ENCODE measurements around the gene BCL11A.
"Not testable (repeated sequence)": the region's sequence is repeated elsewhere in the genome, so short reads cannot be mapped to it uniquely, and the experiment has no call there.

The BCL11A gene

GRCh38 chr2:60432035-60432601, 121.3 kb downstream of the BCL11A start:
- DNase-seq (ENCODE audit: low read depth in 2 of 2), result no peak

- DNase-seq (ENCODE audit: low read depth in 2 of 2), result no peak
These were observed 123.8 kb downstream of the BCL11A start for GRCh38 chr2:60429681-60430080.

GRCh38 chr2:60426880-60427279, 126.6 kb downstream of the BCL11A start:
- no peak for DNase-seq (ENCODE audit: low read depth in 2 of 2)

GRCh38 chr2:60426341-60426740, 127.1 kb downstream of the BCL11A start:
- no peak for DNase-seq (ENCODE audit: low read depth in 2 of 2)

GRCh38 chr2:60424233-60424632, 129.2 kb downstream of the BCL11A start:
- DNase-seq (ENCODE audit: low read depth in 2 of 2), result no peak

DNA sequence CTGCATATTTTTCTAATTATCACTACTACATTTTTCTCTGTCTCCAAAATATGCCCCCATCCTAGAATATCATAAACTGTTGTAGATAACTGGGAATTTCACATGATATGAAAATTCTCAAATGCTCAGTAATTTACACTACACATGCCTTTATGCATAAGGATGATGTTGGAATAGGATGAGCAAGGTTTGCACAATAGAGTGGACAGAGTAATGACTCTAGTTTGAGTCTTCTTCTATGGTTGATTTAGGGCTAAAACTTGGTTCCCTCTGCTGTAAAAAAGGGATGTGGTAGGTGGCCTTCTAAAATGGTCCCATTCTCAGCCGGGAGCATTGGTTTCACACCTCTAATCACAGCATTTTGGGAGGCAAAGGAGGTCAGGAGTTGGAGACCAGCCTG, 129.9 kb downstream of the BCL11A start:
- DNase-seq (ENCODE audit: low read depth in 2 of 2), result no peak

DNA sequence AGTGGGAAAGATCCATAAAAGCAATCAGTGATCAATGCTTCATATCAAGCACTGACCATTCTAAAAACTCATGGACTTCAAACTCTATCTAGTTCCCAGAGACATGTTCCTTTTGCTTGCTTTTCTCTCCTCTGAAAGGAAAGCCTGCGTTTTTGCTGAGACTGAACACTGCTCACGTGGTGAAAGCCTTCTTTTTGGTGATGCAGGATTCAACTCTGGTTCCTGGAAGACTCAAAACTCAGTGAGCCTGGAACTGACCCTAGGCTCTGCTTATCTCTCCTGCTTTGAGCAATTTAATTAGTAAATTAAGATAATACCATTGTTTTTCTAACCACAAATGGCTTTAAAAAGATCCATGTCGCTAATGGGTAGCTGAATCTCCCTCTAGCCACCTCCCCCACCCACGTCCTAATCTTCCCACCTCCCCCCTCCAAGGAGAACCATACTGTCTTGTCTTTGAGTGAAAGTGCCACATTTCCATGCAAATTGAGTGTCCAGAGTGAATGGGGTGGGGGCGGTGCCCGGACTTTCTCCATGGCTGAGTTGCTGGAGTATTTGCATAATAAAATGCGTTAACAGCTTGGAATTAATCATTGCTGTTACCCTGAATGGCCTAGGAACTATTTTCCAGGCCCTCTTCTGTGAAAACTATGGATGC, 130.5 kb downstream of the BCL11A start:
- DNase-seq (ENCODE audit: low read depth in 2 of 2), result no peak

DNA sequence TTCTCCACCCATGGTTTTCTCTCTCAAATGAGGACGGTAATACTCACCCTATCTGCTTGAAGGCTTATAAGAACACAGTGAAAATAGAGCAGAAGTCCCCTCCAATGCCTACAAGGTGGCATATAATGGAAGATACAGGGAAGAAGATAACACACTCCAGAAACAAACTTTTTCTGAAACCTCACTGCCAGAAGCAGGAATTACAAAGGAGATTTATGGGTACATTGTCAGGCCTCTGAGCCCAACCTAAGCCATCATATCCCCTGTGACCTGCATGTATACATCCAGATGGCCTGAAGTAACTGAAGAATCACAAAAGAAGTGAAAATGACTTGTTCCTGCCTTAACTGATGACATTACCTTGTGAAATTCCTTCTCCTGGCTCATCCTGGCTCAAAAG, 136.2 kb downstream of the BCL11A start:
- not testable (repeated sequence) for DNase-seq (ENCODE audit: low read depth in 2 of 2)

DNA sequence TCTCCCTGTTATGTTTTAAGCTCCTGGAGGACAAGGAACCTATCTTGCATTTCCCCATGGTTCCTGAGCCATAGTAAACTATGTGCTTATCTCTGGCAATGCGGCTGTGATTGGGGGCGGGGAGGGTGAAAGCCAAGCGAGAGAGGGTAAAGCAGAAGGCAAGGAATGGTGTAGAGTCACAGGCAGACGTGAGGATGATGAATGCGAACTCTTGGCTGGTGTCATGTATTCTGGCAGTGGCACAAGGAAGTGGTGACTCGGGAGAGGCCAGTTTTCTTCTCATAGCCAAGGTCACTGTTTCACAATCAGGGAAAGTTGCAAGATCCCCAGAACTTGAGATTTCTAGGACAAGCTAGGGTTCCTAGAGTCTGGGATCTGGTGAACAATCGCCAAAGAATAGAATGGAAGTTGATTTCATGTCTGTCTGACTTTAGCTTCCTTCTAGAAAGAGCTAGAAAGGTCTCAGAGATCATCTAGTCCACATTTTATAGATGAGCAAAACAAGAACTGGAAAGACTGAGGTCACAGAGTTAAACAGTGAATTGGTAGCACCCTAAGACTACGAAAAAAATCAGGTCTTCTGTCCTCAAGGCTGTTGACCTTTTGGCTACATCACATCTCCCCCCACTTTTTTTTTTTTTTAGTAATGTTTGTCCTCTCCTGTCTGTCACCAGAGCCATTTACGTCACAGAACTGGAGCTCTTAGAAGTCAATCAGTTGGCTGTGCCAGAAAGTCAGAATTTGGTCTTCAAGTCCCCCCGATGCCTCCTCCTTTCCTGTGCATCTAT, 137.0 kb downstream of the BCL11A start:
- no peak for DNase-seq (ENCODE audit: low read depth in 2 of 2)

GRCh38 chr2:60415814-60416213, 137.6 kb downstream of the BCL11A start:
- no peak for DNase-seq (ENCODE audit: low read depth in 2 of 2)

GRCh38 chr2:60414495-60415138, 138.8 kb downstream of the BCL11A start:
- no peak for DNase-seq (ENCODE audit: low read depth in 2 of 2)

DNA sequence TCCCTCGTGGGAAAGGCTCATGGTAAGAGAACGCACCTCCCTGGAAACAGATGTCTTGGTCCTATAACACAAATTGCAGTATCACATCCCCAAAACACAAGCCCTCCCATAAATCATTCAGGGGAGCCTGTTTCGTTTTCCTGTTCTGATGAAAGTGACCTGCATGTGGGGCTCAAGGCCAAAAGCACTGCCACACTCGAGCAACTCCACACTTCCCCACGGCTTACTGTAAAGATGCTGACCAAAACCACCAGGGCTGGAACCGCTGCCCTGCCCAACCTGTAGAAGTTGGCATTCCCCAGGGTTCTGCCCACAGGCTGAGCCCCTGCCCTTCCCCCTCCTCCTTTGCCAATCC, 139.7 kb downstream of the BCL11A start:
- DNase-seq (ENCODE audit: low read depth in 2 of 2), result no peak

GRCh38 chr2:60413069-60413813, 140.2 kb downstream of the BCL11A start:
- DNase-seq (ENCODE audit: low read depth in 2 of 2), result no peak

DNA sequence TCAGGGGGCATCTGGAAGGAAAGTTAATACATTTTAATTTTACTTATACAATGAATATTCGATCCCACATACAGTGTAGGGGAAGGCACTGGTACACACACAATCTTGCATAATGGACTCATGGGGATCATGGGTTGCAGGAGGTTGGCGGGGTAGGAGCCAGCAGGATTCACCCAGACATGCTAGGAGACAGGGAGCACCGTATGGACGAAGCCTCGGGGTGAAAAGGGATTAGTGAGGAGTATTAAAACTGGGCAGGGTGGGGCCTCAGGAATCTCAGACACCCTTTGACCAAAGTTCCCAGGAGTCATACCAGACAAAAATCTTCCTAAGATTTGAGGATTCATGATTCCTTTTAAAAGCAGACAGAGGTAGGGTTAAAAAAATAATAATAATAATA, 140.8 kb downstream of the BCL11A start:
- DNase-seq (ENCODE audit: low read depth in 2 of 2), result no peak

- DNase-seq (ENCODE audit: low read depth in 2 of 2), result no peak
These were observed 141.4 kb downstream of the BCL11A start for GRCh38 chr2:60412027-60412426.

DNA sequence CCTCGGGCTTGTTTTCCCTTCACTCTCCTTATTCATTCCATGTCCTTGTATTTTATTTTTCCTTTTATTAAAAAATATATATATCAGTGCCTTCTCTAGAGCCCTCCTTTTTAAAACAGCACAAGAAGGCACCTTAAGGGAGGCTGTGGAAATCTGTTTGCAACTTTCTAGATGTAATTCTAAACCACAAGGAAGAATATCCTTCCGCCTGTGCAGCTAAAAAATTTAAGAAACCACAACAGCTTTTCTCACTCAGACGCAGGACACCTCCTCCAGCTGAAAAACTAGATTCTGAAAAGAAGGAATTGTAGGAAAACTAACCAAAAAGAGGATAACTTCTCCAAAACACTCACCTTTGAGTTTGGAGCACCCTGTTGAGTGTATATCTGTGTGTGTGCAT, 142.2 kb downstream of the BCL11A start:
- no peak for DNase-seq (ENCODE audit: low read depth in 2 of 2)

DNA sequence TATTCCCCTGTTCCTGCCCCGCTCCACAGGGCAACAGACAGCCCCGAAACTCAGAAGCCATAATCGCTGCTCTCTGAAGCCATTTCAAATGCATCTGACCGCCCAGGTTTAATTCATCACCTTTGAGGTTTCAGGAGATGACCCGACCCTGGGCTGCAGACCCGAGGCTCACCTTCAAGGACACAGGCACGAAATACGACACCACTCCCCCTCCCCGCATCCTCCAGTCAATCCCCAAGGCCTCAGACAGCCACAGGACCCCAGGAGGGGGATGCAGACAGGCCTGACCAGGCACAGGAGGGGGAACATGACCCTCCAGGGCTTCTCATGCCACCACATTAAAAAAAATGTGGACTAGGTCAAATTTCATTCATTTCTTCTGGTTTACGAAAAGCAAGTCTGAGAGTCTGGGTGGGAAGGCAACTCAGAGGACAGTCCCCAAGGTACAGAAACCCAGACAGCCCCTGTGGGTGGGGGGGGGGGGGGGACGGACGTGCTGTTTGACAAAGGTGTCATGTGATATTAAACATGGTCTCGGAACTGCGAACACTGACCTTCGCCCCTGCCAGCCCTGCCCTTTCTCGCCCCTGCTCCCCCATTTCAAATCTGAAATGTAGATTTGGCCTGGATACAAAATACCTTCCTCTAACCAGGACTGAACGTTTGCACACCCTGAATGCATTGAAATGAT, 142.9 kb downstream of the BCL11A start:
- no peak for DNase-seq (ENCODE audit: low read depth in 2 of 2)

DNA sequence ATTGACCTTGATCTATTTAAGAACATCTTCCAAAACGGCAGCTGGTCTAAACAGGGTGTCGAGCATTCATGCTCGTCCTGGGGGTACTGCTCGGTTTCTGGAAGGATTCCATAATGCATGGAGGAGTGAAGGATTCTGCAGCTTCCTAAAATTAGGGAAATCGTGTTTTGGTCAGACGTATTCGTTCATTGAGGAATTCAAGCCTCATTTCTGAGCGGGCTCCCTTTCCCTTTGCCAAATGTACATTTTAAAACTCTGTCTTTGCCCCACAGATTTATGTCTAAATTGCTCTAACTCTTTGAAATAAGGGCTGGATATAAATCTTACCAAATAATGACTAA, 144.0 kb downstream of the BCL11A start:
- no peak for DNase-seq (ENCODE audit: low read depth in 2 of 2)

GRCh38 chr2:60408811-60409530, 144.5 kb downstream of the BCL11A start:
- no peak for DNase-seq (ENCODE audit: low read depth in 2 of 2)

- DNase-seq (ENCODE audit: low read depth in 2 of 2), result no peak
These were observed 145.2 kb downstream of the BCL11A start for GRCh38 chr2:60408207-60408606.

- no peak for DNase-seq (ENCODE audit: low read depth in 2 of 2)
These were observed 146.1 kb downstream of the BCL11A start for GRCh38 chr2:60407398-60407797.
